RWPE1 (cell line): ENCODE measurements around the gene TBC1D25.

Experiments used
- CTCF ChIA-PET: fragments of 350-600 bp; sonication (Branson Sonifier 250); formaldehyde crosslinking; extraction: SDS; loops from one replicate; lab custom pipeline; 2021; lab: Yijun Ruan, JAX
- POLR2A ChIA-PET: fragments of 400-600 bp; formaldehyde crosslinking; extraction: SDS; loops from one replicate; lab custom pipeline; 2020; ENCODE audit warnings: antibody characterized with exemption; ENCODE audit not compliant: low non-redundant PET; lab: Yijun Ruan, JAX
- DNase-seq: peaks from one replicate; pipeline ENCODE4 v3.0.0; 2012; ENCODE audit warnings: low spot score
- H3K27ac ChIP-seq: fragments of 450-650 bp; 2 replicates; pipeline ENCODE4 v1.5.1; 2017
- CTCF ChIP-seq: fragments of 450-650 bp; conservative IDR thresholded peaks from 2 replicates; pipeline ENCODE4 v1.5.1; 2017; ENCODE audit warnings: low read depth, mild to moderate bottlenecking

The TBC1D25 gene

DNA sequence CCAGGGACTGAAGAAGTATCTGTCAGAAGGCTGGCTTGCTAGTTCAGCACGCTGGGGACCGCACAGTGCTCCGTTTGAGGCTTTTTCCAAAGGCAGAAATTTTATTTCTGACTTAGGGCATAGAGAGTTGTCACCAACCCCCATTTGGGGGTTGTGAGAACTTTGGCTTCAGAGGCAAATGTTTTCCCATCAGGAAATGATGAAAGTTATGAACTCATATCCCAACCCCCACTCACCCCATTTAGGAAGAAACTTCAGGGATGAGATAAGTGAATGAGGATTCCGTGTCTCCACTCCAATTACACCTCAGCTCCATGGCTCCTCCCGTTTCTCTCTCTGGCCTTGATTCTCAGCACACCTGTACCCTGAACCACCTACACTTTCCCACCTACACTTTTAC is 53.5 kb downstream of the TBC1D25 start:
- no peak for TF ChIP-seq CTCF
- POLR2A ChIA-PET: no interaction called here
- peak overlapping the region; percentile 93; the same call in 1 of the 2 replicates for H3K27ac ChIP-seq
- CTCF ChIA-PET: interaction anchor here (0.6 kb wide), 1 partner anchor 1903 kb away, joined by 3 read pairs; no protein-coding TSS in a partner anchor
- no peak for DNase-seq

- ChIA-PET CTCF (interaction anchor here (0.6 kb wide), 1 partner anchor 65 kb away, joined by 3 read pairs; no protein-coding TSS in a partner anchor), POLR2A (no interaction called here)
- TF ChIP-seq CTCF: no peak
- peak overlapping the region; percentile 95 for H3K27ac ChIP-seq
- DNase-seq: no peak
Observed at GRCh38 chrX:48595929-48596328, 56.4 kb downstream of the TBC1D25 start.

DNA sequence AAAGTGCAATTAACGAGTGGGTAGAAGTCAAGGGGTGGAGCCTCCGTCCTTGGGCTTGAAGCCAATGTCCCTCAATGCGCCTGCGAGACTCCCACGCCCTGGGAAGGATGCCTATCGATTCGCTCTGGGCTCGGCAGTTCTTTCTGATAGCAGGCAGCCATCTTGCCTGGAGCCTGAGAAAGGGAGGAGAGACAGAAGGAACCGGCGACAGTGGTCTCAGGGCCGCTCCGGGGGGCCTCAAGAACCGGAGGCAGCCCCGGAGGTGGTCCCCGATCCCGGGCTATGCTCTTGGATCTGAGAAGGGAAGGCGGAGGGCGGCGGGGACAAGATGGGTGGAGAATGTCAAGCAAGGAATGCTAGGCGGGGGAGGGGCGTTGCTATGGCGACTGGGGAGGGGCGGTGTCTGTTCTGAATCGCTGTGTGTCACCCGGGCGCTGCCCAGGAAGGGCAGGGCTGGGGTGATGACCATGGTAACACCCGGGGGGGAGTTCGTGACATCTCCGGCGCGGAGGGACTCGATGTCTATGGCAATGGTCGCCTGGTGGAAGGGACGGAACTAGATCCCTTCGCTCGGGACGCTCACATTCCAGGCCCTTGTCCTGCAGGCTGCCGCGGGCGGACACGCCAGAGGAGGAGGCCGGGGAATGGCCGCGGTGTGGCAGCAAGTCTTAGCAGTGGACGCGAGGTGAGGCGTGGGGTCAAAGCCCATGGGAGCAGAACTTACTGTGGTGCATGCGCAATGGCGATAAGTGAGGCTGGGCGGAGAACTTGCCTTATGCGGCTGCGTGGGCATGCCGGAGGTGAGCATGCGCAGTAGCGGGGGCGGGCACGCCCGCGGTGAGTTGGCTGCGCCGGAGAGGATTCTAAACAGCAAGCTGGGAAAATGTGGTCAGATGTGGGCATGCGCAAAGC is 58.1 kb downstream of the TBC1D25 start, which contains the start of gene WDR13:
Gene WDR13 (plus strand): TSS at position 140 of the 912 bp plus-strand sequence. CDS start 505 bp downstream, at position 645.
- peak; percentile 84 for DNase-seq
- TF ChIP-seq CTCF: no peak
- ChIA-PET POLR2A (interaction anchor here (0.6 to 0.7 kb wide), 3 partner anchors 19 to 554 kb away, joined by 3 to 6 read pairs (median 3); partner anchors contain the start of gene RBM3), CTCF (no interaction called here)
- H3K27ac ChIP-seq: peak within 1 kb of the TSS; percentile 95

- ChIA-PET POLR2A (interaction anchor here (0.6 to 0.7 kb wide), 3 partner anchors 20 to 555 kb away, joined by 3 to 6 read pairs (median 3); partner anchors contain the start of gene RBM3), CTCF (no interaction called here)
- H3K27ac ChIP-seq: peak overlapping the region; percentile 95
- DNase-seq: no peak
- no peak for TF ChIP-seq CTCF
Observed at GRCh38 chrX:48598614-48599013, 59.1 kb downstream of the TBC1D25 start.

DNA sequence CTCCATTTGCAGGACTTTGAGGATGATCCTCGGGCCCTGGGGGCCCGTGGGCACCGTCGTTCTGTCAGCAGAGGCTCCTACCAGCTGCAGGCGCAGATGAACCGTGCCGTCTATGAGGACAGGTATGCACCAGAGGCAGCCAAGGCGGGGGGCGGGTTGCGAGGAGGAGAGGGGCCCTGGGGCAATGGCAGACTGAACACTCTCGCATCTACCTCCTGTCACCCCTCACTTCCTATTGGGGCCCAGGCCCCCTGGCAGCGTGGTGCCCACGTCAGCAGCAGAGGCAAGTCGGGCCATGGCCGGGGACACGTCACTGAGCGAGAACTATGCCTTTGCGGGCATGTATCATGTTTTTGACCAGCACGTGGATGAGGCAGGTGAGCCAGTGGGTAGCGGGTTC is 59.8 kb downstream of the TBC1D25 start:
- no peak for DNase-seq
- ChIA-PET CTCF (no interaction called here), POLR2A (no interaction called here)
- no peak overlapping the region for H3K27ac ChIP-seq
- no peak for TF ChIP-seq CTCF

GRCh38 chrX:48600226-48600625 is 60.7 kb downstream of the TBC1D25 start:
- H3K27ac ChIP-seq: no peak overlapping the region
- POLR2A ChIA-PET: no interaction called here
- no peak for DNase-seq
- CTCF ChIA-PET: no interaction called here
- no peak for TF ChIP-seq CTCF
